Uterus (tissue), 2 donors: ENCODE measurements around the gene RNGTT.

Experiments used
- POLR2A ChIP-seq, 2 donors: fragments of 450-650 bp; IDR thresholded peaks; one replicate each; pipeline ENCODE4 v1.6.1; 2016; ENCODE audit warnings: antibody characterized with exemption in 2 of 2, mild to moderate bottlenecking in 1 of 2, moderate library complexity in 1 of 2
- TF ChIP-seq, protein P1 (sequence below), 4 experiments: fragments of 200-600 bp in 2 of 4; fragments of 450-650 bp in 2 of 4; sonication (generic) in 2 of 4; IDR thresholded peaks; one replicate each; pipeline ENCODE4 v1.5.1; 2016 to 2019; ENCODE audit warnings: antibody characterized with exemption in 4 of 4, mild to moderate bottlenecking in 2 of 4, moderate library complexity in 1 of 4

DNA sequence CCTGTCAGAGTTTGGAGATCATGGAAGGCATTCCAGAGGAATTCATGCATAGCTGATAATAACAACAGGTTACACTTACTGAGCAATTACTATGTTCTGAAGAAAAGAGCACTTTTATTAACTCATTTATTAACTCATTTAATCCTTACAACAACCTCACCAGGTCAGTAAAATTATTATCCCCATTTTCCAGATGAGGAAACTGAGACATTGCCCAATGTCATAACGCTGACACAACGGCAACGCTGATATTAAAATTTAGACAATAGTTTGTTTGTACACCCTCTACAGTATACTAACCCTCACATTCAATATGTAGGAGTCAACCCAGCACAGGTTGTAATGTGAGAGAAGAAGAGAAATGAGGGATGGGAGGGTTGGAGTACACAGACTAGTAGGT is 105.0 kb downstream of the RNGTT start:
- TF ChIP-seq, protein P1, sequence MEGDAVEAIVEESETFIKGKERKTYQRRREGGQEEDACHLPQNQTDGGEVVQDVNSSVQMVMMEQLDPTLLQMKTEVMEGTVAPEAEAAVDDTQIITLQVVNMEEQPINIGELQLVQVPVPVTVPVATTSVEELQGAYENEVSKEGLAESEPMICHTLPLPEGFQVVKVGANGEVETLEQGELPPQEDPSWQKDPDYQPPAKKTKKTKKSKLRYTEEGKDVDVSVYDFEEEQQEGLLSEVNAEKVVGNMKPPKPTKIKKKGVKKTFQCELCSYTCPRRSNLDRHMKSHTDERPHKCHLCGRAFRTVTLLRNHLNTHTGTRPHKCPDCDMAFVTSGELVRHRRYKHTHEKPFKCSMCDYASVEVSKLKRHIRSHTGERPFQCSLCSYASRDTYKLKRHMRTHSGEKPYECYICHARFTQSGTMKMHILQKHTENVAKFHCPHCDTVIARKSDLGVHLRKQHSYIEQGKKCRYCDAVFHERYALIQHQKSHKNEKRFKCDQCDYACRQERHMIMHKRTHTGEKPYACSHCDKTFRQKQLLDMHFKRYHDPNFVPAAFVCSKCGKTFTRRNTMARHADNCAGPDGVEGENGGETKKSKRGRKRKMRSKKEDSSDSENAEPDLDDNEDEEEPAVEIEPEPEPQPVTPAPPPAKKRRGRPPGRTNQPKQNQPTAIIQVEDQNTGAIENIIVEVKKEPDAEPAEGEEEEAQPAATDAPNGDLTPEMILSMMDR (IDR thresholded peaks at IDR 0.05), result no peak
- no peak for TF ChIP-seq POLR2A (IDR thresholded peaks at IDR 0.05)
